HS-5 (cell line): ENCODE data around the gene TRPC4AP.

ENCODE experiments used
- DNase-seq: peaks from one replicate; pipeline ENCODE4 v3.0.0-alpha.2; 2012; ENCODE audit warnings: low read depth

TRPC4AP gene

GRCh38 chr20:34970193-34970840, 122.3 kb downstream of the TRPC4AP start:
- DNase-seq: no peak

DNA sequence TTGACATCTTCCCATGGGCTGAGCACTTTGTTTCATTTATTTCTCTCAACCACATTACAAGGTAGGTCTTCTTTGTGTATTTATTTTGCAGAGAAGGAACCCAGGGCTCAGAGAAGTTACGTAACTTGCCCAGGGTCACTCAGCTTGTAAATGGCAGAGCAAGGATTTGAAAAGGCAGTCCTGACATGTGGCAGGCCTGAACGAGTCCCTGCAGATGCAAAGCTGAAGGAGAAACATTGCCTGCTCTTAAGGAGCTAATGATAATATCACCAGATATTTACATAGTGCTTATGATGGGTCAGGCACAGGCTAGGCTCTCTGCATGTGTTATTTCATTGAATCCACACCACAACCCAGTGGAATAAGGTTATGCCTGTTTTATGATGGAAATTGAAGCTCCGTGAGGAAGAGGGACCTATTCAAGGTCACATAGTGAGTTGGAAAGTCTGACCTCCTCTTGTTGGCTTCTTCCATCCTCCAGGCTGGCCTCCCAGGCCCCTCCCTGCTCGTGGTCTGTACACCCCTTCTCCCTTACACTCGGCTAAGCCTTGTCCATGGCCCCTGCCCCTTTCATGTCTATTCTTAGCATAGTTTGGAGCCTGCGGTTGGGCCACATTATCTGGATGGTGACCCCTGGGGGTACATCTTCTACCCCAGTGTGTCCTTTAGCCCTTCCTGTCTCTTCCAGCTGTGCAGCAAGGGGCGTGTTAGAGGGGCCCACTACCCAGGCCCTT, 124.4 kb downstream of the TRPC4AP start:
- DNase-seq: no peak

GRCh38 chr20:34967421-34967820, 125.2 kb downstream of the TRPC4AP start:
- no peak for DNase-seq

DNA sequence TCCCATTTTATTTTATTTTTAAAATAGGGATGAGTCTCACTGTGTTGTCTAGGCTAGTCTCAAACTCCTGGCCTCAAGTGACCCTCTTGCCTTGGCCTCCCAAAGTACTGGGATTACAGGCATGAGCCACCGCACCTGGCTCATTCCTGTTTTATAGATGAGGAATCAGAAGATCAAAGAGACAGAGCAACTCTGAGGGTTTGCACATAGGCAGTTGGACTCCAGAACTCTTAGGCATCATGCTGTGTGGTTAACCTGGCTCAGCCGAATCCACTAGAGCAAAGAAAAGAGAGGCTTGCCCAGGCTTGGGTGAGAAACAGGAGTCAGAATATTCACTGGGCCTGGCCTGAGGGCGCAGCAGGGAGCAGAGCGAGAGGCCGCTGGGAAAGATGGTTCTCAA, 127.6 kb downstream of the TRPC4AP start:
- no peak for DNase-seq

GRCh38 chr20:34964486-34964885, 128.1 kb downstream of the TRPC4AP start:
- no peak for DNase-seq

DNA sequence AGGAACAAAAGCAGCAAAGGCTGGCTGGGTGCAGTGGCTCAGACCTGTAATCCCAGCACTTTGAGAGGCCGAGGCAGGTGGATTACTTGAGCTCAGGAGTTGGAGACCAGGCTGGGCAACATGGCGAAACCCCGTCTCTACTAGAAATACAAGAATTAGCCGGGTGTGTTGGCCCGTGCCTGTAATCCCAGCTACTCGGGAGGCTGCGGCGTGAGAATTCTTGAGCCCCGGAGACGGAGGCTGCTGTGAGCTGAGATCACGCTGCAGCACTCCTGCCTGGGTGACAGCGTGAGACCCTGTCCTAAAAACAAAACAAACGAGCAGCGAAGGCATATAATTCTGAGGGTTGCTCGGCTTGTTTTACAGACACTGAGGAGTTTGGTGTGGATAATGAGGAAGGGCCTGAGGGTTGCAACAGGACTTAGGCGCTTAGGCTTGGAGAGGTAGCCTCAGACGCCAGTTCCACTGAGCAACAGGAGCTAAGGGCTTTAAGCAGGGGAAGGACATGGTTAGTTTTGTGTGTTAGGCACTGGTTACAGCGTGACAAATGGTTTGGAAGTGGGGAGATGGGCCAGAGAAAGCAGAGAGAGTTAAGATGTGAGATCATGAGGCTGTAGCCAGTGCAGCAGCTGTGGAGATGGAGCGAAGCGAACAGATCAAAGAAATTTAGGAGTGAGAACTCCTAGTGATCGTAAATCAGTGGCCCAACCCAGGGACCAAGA, 135.7 kb downstream of the TRPC4AP start:
- no peak for DNase-seq

GRCh38 chr20:34956041-34956458, 136.6 kb downstream of the TRPC4AP start:
- DNase-seq: no peak

DNA sequence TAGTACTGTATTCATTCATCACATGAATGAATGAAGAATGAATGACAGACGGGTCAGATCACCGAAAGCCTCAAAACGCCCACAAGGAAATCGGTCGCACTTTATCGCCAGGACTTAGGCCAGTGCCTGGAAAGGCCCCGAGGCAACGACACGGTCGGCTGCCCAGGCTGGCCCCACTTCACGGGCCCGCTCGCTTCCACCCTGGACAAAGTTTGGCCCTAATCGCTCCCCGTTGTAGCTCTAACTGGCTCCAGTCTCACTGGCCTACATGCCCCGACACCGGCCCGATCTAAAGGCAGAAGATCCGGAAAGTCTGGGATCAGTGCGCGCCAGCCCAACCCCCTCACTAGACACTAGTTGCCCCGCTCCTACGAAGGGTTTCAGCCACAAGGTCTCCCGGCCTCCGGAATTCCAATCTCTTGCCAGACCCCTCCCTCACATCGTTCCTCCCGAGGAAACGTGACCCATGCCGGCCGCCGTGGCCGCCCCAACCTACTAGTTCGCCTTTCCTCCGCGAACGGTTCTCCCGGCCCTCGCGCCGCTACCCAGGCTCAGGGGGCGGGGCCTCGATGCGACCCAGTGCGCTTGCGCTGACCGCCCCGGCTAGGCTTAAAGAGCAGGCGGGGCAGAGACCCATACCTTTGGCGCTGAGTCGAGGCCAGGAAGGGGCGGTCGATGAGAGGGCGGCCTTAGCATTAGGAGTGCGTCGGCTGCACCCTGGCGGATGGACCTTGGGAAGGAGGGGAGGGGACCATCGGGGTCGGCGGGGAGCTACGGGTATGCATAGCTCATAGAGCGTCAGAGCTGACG, 137.2 kb downstream of the TRPC4AP start, which contains the start of the genes GSS and MYH7B:
Gene GSS (minus strand): TSS at position 576 of the 810 bp plus-strand sequence. CDS start 3,954 bp downstream, outside the sequence.
Gene MYH7B (plus strand): TSS at position 638 of the 810 bp plus-strand sequence. CDS start 22,138 bp downstream, outside the sequence.
- peak; percentile 82 for DNase-seq

DNA sequence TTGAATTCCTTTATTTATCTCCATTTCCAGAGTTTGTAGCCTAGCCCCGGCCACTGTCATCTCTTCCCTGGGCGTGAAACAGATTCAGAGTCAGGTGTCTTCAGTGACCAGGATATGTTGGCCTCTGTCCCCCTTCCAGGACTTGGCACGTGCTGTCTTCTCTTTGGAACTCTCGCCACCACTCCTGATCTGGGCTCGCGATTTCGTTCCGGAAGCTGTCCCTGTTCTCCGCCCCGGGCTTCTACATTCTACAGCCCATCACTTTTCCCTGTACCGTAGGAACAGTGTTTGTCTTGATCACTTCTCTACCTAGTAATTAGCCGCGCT, 137.7 kb downstream of the TRPC4AP start:
- no peak for DNase-seq

DNA sequence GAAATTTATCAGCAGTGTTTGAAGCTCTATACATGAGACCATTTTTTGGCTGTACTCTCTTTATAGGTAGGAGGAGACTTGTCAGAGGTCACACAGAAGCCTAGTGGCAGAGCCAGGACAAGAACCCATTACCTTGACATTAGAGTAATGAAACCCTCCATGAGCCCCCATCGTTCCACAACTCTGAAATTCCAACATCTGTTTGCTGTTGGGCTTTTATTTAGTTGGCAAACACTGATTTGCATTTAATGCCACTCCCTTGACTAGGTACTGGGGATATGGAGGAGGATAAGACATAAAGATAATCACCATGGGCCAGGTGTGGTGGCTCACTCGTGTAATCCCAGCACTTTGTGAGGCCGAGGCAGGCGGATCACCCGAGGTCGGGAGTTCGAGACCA, 138.6 kb downstream of the TRPC4AP start:
- DNase-seq: no peak

DNA sequence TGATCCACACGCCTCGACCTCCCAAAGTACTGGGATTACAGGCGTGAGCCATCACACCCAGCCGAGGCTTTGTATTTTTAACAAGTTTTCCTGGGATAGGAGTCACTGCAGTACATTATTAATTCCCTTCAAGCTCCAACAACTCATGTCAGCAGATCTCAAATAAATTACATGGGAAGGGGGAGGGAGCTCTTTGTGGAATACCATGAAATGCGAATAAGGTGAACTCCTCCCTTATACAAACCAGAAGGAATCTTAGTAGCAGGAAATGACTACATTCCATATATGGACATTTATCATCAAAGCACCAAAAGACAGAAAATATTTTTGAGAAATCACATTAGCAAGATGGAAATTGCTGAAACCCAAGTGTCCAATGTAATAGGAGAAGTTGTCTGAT, 139.9 kb downstream of the TRPC4AP start:
- DNase-seq: no peak
